ENCODE measurements around the gene ZDHHC12. TPM values are rescaled to one million over a fixed set of nuclear protein-coding genes. Genes with fewer than 3 reads are reported as not detected.
"Not testable (repeated sequence)": the region's sequence is repeated elsewhere in the genome, so short reads cannot be mapped to it uniquely, and the experiment has no call there.

The ZDHHC12 gene
- total RNA-seq, 2 experiments from 2014 or later = 47.1 to 52.6 TPM

GRCh38 chr9:128705051-128705965 lies 18.6 kb downstream of the ZDHHC12 start:
- Mint-ChIP-seq H3K4me1 (peaks cover 10% of the 10 kb centered on the region), H3K4me3 (no peak overlapping the region), H3K9me3 (no peaks in the 10 kb centered on the region), H3K27ac (no peak overlapping the region), H3K27me3 (no peaks in the 10 kb centered on the region), H3K36me3 (no peaks in the 10 kb centered on the region)
- DNase-seq = no peak

DNA sequence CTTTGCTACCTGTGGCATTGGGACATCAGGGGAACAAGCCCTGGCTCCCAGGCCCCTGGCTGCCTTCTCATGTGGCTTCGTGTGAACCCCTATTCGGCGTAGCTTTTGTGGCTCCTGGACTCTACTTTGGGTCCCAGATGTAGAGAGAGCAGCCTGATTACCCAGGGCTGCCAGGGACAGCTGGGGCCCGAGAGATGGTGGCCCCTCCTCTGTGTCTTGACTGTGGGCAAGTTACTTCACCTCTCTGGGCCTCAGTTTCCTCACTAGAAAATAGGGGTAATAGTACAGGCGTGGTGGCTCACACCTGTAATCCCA lies 19.6 kb downstream of the ZDHHC12 start:
- no peak overlapping the region for H3K4me3 Mint-ChIP-seq
- H3K4me1 Mint-ChIP-seq = peaks cover 10% of the 10 kb centered on the region
- no peak for DNase-seq
- H3K27ac Mint-ChIP-seq = no peak overlapping the region
- H3K27me3 Mint-ChIP-seq = no peaks in the 10 kb centered on the region
- H3K9me3 Mint-ChIP-seq = no peaks in the 10 kb centered on the region
- H3K36me3 Mint-ChIP-seq = no peaks in the 10 kb centered on the region

- H3K4me3 Mint-ChIP-seq = peak overlapping the region; percentile 82
- H3K27ac Mint-ChIP-seq = peak overlapping the region; percentile 23
- no peaks in the 10 kb centered on the region for H3K9me3 Mint-ChIP-seq
- peaks cover 10% of the 10 kb centered on the region for H3K4me1 Mint-ChIP-seq
- no peaks in the 10 kb centered on the region for H3K27me3 Mint-ChIP-seq
- no peaks in the 10 kb centered on the region for H3K36me3 Mint-ChIP-seq
- no peak for DNase-seq
Observed at GRCh38 chr9:128703616-128704355, 20.1 kb downstream of the ZDHHC12 start.

DNA sequence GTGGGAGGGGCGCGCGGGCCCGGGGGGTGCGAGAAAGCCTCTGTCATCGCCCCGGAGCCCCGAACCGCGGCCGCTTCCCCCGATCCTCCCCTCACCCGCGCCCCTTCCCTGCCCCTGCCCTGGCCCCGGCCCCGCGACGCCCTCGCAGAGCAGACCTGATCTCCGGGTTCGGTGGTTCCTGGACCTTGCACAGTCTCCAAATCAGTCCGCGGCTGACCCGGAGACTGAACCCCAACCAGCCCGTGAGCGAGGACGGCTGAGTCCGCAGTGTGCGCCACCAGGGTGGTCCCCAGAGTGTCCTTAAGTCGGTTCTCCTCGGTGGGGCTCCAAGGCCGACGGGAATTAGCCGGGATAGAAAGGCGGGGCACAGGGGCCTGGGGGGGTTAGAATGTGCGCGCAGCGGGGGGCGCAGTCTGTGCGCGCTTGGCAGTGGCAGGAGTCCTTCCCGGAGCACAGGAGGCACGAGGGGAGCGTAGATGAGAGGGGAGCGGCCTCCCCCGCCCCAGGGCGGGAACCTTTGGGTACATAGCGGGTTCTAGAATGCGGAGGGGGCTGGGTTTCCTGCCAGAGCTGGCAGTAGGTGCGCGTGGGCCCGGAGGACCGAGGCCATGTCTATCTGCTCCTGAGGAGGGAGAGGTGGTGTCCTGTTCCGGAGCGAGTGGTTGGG lies 20.8 kb downstream of the ZDHHC12 start:
- Mint-ChIP-seq H3K4me1 (peaks cover 10% of the 10 kb centered on the region), H3K27ac (peak overlapping the region; percentile 23)
- DNase-seq = peak; percentile 29

GRCh38 chr9:128702445-128702948 lies 21.4 kb downstream of the ZDHHC12 start, which contains the start of gene PKN3:
Gene PKN3 (plus strand): TSS chr9:128702503. CDS start chr9:128702916, 413 bp downstream.
- Mint-ChIP-seq H3K36me3 (peaks cover under 1% of the 10 kb centered on the region), H3K27ac (peak within 1 kb of the TSS; percentile 68), H3K9me3 (no peaks in the 10 kb centered on the region), H3K4me3 (peak within 1 kb of the TSS; percentile 82), H3K27me3 (no peaks in the 10 kb centered on the region), H3K4me1 (peaks cover 10% of the 10 kb centered on the region)
- DNase-seq = peak; percentile 90

More for the DNA sequence above, 20.8 kb downstream of the ZDHHC12 start:
- Mint-ChIP-seq H3K9me3 (no peaks in the 10 kb centered on the region), H3K36me3 (no peaks in the 10 kb centered on the region), H3K27me3 (no peaks in the 10 kb centered on the region), H3K4me3 (peak overlapping the region; percentile 82)

- H3K36me3 Mint-ChIP-seq = peaks cover 4% of the 10 kb centered on the region
- DNase-seq = no peak
- H3K4me1 Mint-ChIP-seq = peaks cover 13% of the 10 kb centered on the region
- no peaks in the 10 kb centered on the region for H3K9me3 Mint-ChIP-seq
- peak overlapping the region; percentile 45 for H3K27ac Mint-ChIP-seq
- H3K4me3 Mint-ChIP-seq = peak overlapping the region; percentile 52
- no peaks in the 10 kb centered on the region for H3K27me3 Mint-ChIP-seq
Observed at GRCh38 chr9:128701227-128701854, 22.6 kb downstream of the ZDHHC12 start.

DNA sequence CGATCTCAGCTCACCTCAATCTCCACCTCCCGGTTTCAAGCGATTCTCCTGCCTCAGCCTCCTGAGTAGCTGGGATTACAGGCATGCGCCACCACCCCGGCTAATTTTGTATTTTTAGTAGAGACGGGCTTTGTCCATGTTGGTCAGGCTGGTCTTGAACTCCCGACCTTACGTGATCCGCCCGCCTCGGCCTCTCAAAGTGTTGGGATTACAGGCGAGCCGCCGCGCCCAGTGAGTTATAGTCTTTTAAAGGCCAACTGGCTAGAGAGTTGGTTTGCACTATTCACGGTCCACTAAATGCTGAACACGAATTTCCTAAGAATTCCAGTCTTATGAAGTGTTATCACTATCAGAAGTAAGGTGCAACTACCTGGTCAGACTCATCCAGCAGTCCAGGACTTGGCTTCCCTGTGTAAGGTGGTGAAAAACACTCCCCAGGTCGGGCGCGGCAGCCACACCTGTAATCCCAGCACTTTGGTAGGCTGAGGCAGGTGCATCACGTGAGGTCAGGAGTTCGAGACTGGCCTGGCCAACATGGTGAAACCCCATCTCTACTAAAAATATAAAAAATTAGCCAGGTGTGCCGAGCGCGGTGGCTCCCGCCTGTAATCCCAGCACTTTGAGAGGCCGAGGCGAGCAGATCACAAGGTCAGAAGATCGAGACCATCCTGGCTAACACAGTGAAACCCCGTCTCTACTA lies 24.7 kb downstream of the ZDHHC12 start:
- H3K27me3 Mint-ChIP-seq, H3K4me3 Mint-ChIP-seq, DNase-seq, H3K9me3 Mint-ChIP-seq, H3K27ac Mint-ChIP-seq: not testable (repeated sequence)
- Mint-ChIP-seq H3K36me3 (peaks cover 20% of the 10 kb centered on the region), H3K4me1 (peaks cover 18% of the 10 kb centered on the region)

GRCh38 chr9:128696923-128697707 lies 26.8 kb downstream of the ZDHHC12 start:
- no peaks in the 10 kb centered on the region for H3K9me3 Mint-ChIP-seq
- DNase-seq = no peak

DNA sequence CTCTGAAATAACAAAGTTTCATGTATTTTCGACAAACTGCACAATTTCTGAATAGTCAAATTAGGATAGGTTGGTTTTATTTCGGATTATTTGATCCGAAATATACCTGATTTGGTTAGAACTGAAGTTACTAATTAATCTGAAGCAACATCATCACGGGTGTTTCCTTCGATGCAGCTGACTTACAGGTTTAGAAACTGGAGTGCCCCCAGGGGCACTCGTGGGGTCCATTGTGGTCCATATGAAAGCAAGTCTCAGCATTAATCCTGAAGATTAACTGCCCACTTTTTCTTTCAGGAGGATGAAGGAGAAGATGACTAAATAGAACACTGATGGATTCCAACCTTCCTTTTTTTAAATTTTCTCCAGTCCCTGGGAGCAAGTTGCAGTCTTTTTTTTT lies 29.6 kb downstream of the ZDHHC12 start:
- H3K9me3 Mint-ChIP-seq = no peaks in the 10 kb centered on the region

More at GRCh38 chr9:128696923-128697707, 26.8 kb downstream of the ZDHHC12 start:
- no peaks in the 10 kb centered on the region for H3K27me3 Mint-ChIP-seq
- peaks cover 33% of the 10 kb centered on the region for H3K36me3 Mint-ChIP-seq
- no peak overlapping the region for H3K4me3 Mint-ChIP-seq
- peaks cover 25% of the 10 kb centered on the region for H3K4me1 Mint-ChIP-seq
- no peak overlapping the region for H3K27ac Mint-ChIP-seq

DNA sequence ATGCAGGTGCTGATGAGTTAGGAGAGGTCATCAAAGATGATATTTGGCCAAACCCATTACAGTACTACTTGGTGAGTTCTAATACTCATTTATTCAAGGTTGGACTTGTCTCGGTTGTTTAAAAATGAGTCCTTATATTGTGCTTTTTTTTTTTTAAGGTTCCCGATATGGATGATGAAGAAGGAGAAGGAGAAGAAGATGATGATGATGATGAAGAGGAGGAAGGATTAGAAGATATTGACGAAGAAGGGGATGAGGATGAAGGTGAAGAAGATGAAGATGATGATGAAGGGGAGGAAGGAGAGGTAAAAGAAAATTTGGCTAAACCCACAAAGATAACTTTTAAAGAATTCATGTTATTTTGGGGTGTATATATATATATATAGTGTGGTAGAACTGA lies 30.2 kb downstream of the ZDHHC12 start:
- H3K9me3 Mint-ChIP-seq, DNase-seq, H3K4me3 Mint-ChIP-seq, H3K27me3 Mint-ChIP-seq: not testable (repeated sequence)
- peaks cover 29% of the 10 kb centered on the region for H3K4me1 Mint-ChIP-seq
- peak overlapping the region; percentile 55 for H3K27ac Mint-ChIP-seq
- H3K36me3 Mint-ChIP-seq = peaks cover 51% of the 10 kb centered on the region

More for the DNA sequence above, 29.6 kb downstream of the ZDHHC12 start:
- Mint-ChIP-seq H3K36me3 (peaks cover 51% of the 10 kb centered on the region), H3K4me1 (peaks cover 29% of the 10 kb centered on the region), H3K4me3 (no peak overlapping the region), H3K27me3 (peaks cover 4% of the 10 kb centered on the region), H3K27ac (peak overlapping the region; percentile 42)
- no peak for DNase-seq

GRCh38 chr9:128690684-128691034 lies 33.3 kb downstream of the ZDHHC12 start:
- Mint-ChIP-seq H3K36me3 (peaks cover 47% of the 10 kb centered on the region), H3K27ac (peak overlapping the region; percentile 97), H3K27me3 (peaks cover 4% of the 10 kb centered on the region), H3K4me1 (peaks cover 51% of the 10 kb centered on the region), H3K9me3 (no peaks in the 10 kb centered on the region), H3K4me3 (peak overlapping the region; percentile 96)
- DNase-seq = no peak

- peak overlapping the region; percentile 96 for H3K4me3 Mint-ChIP-seq
- peaks cover 44% of the 10 kb centered on the region for H3K36me3 Mint-ChIP-seq
- H3K9me3 Mint-ChIP-seq = no peaks in the 10 kb centered on the region
- DNase-seq = peak; percentile 32
- peaks cover 57% of the 10 kb centered on the region for H3K4me1 Mint-ChIP-seq
- H3K27ac Mint-ChIP-seq = peak overlapping the region; percentile 97
- peaks cover 4% of the 10 kb centered on the region for H3K27me3 Mint-ChIP-seq
Observed at GRCh38 chr9:128689820-128690683, 33.9 kb downstream of the ZDHHC12 start.
